ENCODE results near the gene MEA1.

The MEA1 gene

DNA sequence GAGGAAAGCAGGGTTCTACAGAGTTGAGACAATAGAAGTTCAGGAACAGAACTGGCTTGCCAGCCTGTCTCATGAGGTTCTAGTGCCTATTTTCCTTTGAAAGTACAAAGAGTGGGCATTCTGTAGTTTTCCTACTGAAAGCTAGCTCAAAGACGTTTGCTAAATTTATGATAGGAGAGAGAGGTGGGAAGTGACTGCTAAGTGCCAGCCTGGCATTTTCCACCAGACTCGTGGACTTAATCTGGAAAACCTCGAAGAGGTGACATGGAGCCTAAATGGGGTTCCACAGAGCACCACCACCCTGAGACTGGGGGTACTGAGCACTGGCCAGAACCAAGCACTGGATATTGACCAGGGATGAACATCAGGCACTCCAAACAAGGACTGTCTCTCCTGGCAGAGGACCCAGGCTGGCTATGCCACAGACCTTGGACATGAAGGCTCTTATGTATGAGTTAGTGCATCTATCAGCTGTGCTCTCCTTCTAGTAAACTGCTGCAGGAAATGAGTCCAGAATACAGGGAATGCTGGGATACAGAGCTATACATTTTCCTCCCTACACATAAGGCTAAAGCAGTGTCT, 41.9 kb downstream of the MEA1 start:
- CTCF ChIA-PET: interaction anchor here (1.0 to 1.2 kb wide), 2 partner anchors 7 to 10 kb away, joined by 3 read pairs; partner anchors contain the start of gene PEX6
- POLR2A ChIA-PET: interaction anchor here (0.5 to 1.5 kb wide), 4 partner anchors 12 to 80 kb away, joined by 3 to 4 read pairs (median 4); partner anchors contain the start of genes KLHDC3, MEA1 and PPP2R5D
- TF ChIP-seq, protein P1, sequence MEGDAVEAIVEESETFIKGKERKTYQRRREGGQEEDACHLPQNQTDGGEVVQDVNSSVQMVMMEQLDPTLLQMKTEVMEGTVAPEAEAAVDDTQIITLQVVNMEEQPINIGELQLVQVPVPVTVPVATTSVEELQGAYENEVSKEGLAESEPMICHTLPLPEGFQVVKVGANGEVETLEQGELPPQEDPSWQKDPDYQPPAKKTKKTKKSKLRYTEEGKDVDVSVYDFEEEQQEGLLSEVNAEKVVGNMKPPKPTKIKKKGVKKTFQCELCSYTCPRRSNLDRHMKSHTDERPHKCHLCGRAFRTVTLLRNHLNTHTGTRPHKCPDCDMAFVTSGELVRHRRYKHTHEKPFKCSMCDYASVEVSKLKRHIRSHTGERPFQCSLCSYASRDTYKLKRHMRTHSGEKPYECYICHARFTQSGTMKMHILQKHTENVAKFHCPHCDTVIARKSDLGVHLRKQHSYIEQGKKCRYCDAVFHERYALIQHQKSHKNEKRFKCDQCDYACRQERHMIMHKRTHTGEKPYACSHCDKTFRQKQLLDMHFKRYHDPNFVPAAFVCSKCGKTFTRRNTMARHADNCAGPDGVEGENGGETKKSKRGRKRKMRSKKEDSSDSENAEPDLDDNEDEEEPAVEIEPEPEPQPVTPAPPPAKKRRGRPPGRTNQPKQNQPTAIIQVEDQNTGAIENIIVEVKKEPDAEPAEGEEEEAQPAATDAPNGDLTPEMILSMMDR (IDR thresholded peaks at IDR 0.05; ENCODE audit: insufficient read depth, low read length, missing control alignments): no peak
- no peak overlapping the region for H3K4me3 ChIP-seq (ENCODE audit: low read depth, low read length)
- no peak for DNase-seq (ENCODE audit: low read depth, low spot score)

DNA sequence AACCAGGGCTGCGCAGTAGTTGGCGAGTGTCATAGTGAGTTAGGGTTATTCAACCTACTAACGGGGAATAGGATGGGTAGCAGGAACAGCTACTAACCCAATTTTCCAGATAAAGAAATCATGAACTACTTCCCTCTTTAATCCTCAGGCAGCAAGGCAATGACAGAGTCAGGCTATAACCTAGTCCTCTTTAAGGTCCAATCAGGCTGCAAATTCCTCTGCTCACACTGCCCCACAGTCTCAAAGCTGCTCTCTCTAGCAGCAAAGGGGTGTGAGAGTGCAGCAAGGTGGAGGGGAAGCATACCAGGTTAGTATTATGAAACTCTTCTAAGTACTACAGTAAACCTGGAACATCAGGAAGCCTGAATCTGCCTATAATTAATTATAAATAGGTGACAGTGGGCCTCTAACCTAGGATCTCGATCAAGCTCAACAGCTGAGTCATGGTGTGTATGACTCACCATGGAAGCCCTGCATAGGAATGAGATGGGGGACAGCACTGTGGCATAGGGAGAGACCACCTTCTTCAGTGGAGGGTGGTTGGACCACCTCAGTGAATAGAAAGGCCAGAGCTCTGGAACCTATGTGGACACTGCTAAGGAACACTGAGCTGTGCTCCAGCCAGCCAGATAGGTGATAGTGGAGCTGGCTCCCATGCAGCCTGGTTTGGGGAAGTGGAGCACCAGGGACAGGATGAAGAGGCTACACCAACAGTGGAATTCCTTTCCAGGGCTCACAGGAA, 42.7 kb downstream of the MEA1 start:
- no peak overlapping the region for H3K4me3 ChIP-seq (ENCODE audit: low read depth, low read length)
- no peak for DNase-seq (ENCODE audit: low read depth, low spot score)
- CTCF ChIA-PET: interaction anchor here (1.0 to 1.2 kb wide), 2 partner anchors 8 to 10 kb away, joined by 3 read pairs; partner anchors contain the start of gene PEX6
- POLR2A ChIA-PET: interaction anchor here (0.5 to 1.5 kb wide), 6 partner anchors 8 to 88 kb away, joined by 3 to 6 read pairs (median 4); partner anchors contain the start of genes KLC4, KLHDC3, MEA1 and MRPL2
- TF ChIP-seq, protein P1 (IDR thresholded peaks at IDR 0.05; ENCODE audit: insufficient read depth, low read length, missing control alignments): no peak

DNA sequence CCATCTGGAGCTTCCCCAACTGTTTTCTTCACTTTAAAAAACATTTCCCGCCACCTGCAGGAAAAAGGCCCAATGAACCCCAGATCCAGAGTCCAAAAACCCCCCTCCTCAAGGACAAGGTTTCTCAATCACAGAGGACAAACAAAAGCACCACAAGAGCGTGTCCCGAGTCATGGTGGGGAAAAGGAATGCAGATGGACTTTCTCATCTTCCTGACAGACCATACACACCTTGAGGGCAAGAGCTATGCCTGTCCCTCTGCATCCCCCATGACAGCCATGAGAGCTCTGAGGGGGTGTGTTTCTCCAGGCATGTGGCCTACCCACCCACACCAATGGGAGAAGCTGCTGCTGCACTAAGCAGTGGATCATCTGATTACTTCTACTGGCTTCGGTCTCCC, 43.8 kb downstream of the MEA1 start:
- TF ChIP-seq, protein P1 (IDR thresholded peaks at IDR 0.05; ENCODE audit: insufficient read depth, low read length, missing control alignments): no peak
- DNase-seq (ENCODE audit: low read depth, low spot score): no peak
- CTCF ChIA-PET: interaction anchor here (1.1 kb wide), 1 partner anchor 27 kb away, joined by 3 read pairs; no protein-coding TSS in a partner anchor
- POLR2A ChIA-PET: interaction anchor here (1.2 to 1.3 kb wide), 2 partner anchors 9 to 89 kb away, joined by 3 to 6 read pairs; partner anchors contain the start of genes KLC4, MRPL2 and PEX6
- no peak overlapping the region for H3K4me3 ChIP-seq (ENCODE audit: low read depth, low read length)

DNA sequence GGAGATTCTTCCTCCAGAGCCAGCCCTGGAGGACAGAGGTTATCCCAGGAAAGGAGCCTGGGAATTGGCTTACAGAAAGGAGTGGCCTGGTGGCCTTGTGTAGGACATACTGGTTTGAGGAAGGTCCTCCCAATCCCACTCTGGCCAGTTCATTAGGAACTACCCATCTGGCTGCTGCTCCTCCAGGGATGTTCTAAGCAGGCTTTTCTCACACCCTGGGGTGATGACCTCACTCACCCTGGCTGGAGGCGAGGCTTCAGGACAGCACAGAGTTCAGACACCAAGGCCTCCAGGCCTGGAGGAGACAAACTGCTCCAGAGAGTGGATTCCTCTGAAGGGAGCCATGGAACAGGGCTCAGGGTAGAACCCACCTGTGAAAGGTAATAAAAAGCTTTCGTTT, 44.3 kb downstream of the MEA1 start:
- CTCF ChIA-PET: interaction anchor here (1.1 kb wide), 1 partner anchor 27 kb away, joined by 3 read pairs; no protein-coding TSS in a partner anchor
- POLR2A ChIA-PET: no interaction called here
- DNase-seq (ENCODE audit: low read depth, low spot score): no peak
- TF ChIP-seq, protein P1 (IDR thresholded peaks at IDR 0.05; ENCODE audit: insufficient read depth, low read length, missing control alignments): no peak
- H3K4me3 ChIP-seq (ENCODE audit: low read depth, low read length): no peak overlapping the region

DNA sequence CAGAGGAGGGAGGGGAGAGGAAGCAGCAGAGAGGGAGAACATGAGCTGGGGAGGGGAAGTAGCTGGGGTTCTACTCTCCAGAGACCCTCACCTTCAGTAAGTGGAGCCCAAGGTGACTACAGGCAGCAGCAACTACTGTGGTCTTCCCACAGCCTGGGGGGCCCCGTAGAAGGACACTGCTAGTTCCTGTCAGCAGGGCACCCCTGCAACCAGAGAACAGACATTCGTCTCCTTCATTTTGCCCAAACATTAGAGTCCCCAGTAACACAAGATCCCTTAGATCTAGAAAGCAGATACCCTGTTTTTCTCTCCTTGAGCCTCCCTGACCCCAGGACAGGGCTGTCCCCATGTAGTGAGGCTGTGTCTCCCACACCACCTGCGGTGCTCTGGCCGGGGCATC, 45.0 kb downstream of the MEA1 start:
- CTCF ChIA-PET: no interaction called here
- TF ChIP-seq, protein P1 (IDR thresholded peaks at IDR 0.05; ENCODE audit: insufficient read depth, low read length, missing control alignments): no peak
- H3K4me3 ChIP-seq (ENCODE audit: low read depth, low read length): no peak overlapping the region
- POLR2A ChIA-PET: no interaction called here
- no peak for DNase-seq (ENCODE audit: low read depth, low spot score)

DNA sequence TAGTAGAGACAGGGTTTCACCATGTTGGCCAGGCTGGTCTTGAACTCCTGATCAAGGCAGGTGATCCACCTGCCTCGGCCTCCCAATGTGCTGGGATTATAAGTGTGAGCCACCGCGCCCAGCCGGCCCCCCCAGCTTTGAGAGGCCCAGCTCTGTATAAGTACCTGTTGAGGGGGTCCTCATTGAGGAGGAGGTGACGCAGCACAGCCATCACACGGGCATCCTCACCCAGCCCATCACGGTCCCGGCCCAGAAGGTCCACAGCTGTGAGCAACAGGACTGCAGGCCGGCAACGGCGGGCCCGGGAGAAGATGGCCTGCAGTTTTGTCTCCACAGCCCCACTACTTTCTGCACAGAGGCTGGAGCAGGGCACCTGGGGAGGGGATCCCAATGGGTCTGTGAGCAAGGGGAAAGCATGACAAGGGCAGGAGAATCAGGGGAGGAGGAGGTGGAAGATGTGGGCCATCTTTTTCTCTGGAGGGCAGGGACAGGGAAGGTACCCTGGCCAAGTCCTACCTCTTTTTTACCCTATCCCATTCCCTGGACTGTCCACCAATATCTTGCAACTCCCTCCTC, 45.5 kb downstream of the MEA1 start:
- no peak overlapping the region for H3K4me3 ChIP-seq (ENCODE audit: low read depth, low read length)
- POLR2A ChIA-PET: no interaction called here
- DNase-seq (ENCODE audit: low read depth, low spot score): no peak
- CTCF ChIA-PET: no interaction called here
- TF ChIP-seq, protein P1 (IDR thresholded peaks at IDR 0.05; ENCODE audit: insufficient read depth, low read length, missing control alignments): no peak

Measured in AG04449 (cell line).